ENCODE data around the gene PXDN.

The PXDN gene

GRCh38 chr2:1609485-1610095, 134.7 kb downstream of the PXDN start:
- DNase-seq = no peak

- DNase-seq = no peak
These were observed 135.3 kb downstream of the PXDN start for GRCh38 chr2:1609040-1609439.

GRCh38 chr2:1607971-1608688, 136.2 kb downstream of the PXDN start:
- no peak for DNase-seq

- DNase-seq = no peak
These were observed 136.9 kb downstream of the PXDN start for GRCh38 chr2:1607236-1607920.

GRCh38 chr2:1606421-1607235, 137.7 kb downstream of the PXDN start:
- no peak for DNase-seq

- no peak for DNase-seq
These were observed 138.3 kb downstream of the PXDN start for GRCh38 chr2:1606046-1606400.

- no peak for DNase-seq
These were observed 138.9 kb downstream of the PXDN start for GRCh38 chr2:1605102-1606045.

- DNase-seq = no peak
These were observed 140.8 kb downstream of the PXDN start for GRCh38 chr2:1603521-1603920.

- no peak for DNase-seq
These were observed 141.3 kb downstream of the PXDN start for GRCh38 chr2:1603059-1603458.

- no peak for DNase-seq
These were observed 141.9 kb downstream of the PXDN start for GRCh38 chr2:1602278-1603010.

GRCh38 chr2:1601471-1602277, 142.6 kb downstream of the PXDN start:
- no peak for DNase-seq

- no peak for DNase-seq
These were observed 143.3 kb downstream of the PXDN start for GRCh38 chr2:1601067-1601412.

- no peak for DNase-seq
These were observed 143.9 kb downstream of the PXDN start for GRCh38 chr2:1600191-1601066.

- DNase-seq = no peak
These were observed 144.8 kb downstream of the PXDN start for GRCh38 chr2:1599301-1600085.

GRCh38 chr2:1598800-1599199, 145.5 kb downstream of the PXDN start:
- no peak for DNase-seq

GRCh38 chr2:1598041-1598710, 146.1 kb downstream of the PXDN start:
- DNase-seq = no peak

GRCh38 chr2:1595274-1595673, 149.0 kb downstream of the PXDN start:
- no peak for DNase-seq
